ENCODE data around the gene DUOXA1.

DNA sequence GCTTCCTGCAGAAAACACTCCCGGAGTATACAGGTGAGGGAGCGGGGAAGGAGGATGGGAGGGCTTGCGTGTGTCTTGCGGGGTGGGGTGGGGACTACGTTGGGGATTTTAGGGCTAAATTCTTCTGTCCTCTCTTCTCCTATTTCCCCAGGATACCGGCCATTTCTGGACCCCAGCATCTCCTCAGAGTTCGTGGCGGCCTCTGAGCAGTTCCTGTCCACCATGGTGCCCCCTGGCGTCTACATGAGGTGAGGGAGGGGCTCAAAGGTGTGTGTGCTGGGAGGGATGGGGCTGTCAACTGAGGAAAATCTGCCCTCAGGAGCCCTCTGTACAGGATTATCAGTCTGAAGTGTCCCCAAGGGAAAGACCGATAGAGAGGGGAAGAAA, 6.7 kb upstream of the DUOXA1 start:
- TF ChIP-seq, protein P1, sequence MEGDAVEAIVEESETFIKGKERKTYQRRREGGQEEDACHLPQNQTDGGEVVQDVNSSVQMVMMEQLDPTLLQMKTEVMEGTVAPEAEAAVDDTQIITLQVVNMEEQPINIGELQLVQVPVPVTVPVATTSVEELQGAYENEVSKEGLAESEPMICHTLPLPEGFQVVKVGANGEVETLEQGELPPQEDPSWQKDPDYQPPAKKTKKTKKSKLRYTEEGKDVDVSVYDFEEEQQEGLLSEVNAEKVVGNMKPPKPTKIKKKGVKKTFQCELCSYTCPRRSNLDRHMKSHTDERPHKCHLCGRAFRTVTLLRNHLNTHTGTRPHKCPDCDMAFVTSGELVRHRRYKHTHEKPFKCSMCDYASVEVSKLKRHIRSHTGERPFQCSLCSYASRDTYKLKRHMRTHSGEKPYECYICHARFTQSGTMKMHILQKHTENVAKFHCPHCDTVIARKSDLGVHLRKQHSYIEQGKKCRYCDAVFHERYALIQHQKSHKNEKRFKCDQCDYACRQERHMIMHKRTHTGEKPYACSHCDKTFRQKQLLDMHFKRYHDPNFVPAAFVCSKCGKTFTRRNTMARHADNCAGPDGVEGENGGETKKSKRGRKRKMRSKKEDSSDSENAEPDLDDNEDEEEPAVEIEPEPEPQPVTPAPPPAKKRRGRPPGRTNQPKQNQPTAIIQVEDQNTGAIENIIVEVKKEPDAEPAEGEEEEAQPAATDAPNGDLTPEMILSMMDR (IDR thresholded peaks at IDR 0.05) = no peak; the same call in 1 of the 2 replicates
- TF ChIP-seq RAD21 (IDR thresholded peaks at IDR 0.05; ENCODE audit: low read length) = no peak
- TF ChIP-seq SMC3 (IDR thresholded peaks at IDR 0.05; ENCODE audit: low read depth, low read length) = no peak
- TF ChIP-seq EP300 (IDR thresholded peaks at IDR 0.05; ENCODE audit: borderline replicate concordance in 1 of 2, low read depth in 1 of 2, low read length in 1 of 2) = no peak
- TF ChIP-seq, protein P2, sequence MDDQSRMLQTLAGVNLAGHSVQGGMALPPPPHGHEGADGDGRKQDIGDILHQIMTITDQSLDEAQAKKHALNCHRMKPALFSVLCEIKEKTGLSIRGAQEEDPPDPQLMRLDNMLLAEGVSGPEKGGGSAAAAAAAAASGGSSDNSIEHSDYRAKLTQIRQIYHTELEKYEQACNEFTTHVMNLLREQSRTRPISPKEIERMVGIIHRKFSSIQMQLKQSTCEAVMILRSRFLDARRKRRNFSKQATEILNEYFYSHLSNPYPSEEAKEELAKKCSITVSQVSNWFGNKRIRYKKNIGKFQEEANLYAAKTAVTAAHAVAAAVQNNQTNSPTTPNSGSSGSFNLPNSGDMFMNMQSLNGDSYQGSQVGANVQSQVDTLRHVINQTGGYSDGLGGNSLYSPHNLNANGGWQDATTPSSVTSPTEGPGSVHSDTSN (IDR thresholded peaks at IDR 0.05) = no peak
- TF ChIP-seq FOSL2 (IDR thresholded peaks at IDR 0.05; ENCODE audit: borderline replicate concordance, low read depth) = no peak
- TF ChIP-seq RFX5 (IDR thresholded peaks at IDR 0.05; ENCODE audit: low read length) = no peak
- TF ChIP-seq, protein P3, sequence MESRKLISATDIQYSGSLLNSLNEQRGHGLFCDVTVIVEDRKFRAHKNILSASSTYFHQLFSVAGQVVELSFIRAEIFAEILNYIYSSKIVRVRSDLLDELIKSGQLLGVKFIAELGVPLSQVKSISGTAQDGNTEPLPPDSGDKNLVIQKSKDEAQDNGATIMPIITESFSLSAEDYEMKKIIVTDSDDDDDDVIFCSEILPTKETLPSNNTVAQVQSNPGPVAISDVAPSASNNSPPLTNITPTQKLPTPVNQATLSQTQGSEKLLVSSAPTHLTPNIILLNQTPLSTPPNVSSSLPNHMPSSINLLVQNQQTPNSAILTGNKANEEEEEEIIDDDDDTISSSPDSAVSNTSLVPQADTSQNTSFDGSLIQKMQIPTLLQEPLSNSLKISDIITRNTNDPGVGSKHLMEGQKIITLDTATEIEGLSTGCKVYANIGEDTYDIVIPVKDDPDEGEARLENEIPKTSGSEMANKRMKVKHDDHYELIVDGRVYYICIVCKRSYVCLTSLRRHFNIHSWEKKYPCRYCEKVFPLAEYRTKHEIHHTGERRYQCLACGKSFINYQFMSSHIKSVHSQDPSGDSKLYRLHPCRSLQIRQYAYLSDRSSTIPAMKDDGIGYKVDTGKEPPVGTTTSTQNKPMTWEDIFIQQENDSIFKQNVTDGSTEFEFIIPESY (IDR thresholded peaks at IDR 0.05; ENCODE audit: borderline replicate concordance, low read depth) = no peak
